K562 (cell line): ENCODE results near the gene MFAP1. TPM values are rescaled to one million over a fixed set of nuclear protein-coding genes. Genes with fewer than 3 reads are reported as not detected.
A peak's percentile ranks its signal among the peaks of the same experiment; 100 is the strongest.

Experiments
- ARID2 ChIP-seq: fragments of 450-650 bp; IDR thresholded peaks from 2 replicates; pipeline ENCODE4 v1.6.1; 2017; ENCODE audit warnings: antibody characterized with exemption, mild to moderate bottlenecking
- DNMT1 ChIP-seq: fragments of 450-650 bp; IDR thresholded peaks from 2 replicates; pipeline ENCODE4 v1.6.1; 2016; ENCODE audit warnings: antibody characterized with exemption, mild to moderate bottlenecking
- DPF2 ChIP-seq: fragments of 450-650 bp; IDR thresholded peaks from 2 replicates; pipeline ENCODE4 v1.6.1; 2016
- GATA2 ChIP-seq: sonication (generic); formaldehyde crosslinking; IDR thresholded peaks from 2 replicates; pipeline ENCODE4 v1.4.0; 2020; ENCODE audit warnings: mild to moderate bottlenecking, missing genetic modification reagents
- HDAC3 ChIP-seq: fragments of 450-650 bp; IDR thresholded peaks from 2 replicates; pipeline ENCODE4 v1.6.1; 2018; ENCODE audit warnings: borderline replicate concordance, mild to moderate bottlenecking, moderate library complexity; ENCODE audit not compliant: partially characterized antibody
- JUNB ChIP-seq: fragments of 450-650 bp; formaldehyde crosslinking; conservative IDR thresholded peaks from 2 replicates; pipeline ENCODE4 v1.4.0; 2020; ENCODE audit warnings: mild to moderate bottlenecking
- MAZ ChIP-seq, 2 experiments: fragments of 450-650 bp in 1 of 2; sonication (generic) in 1 of 2; formaldehyde crosslinking; IDR thresholded peaks in 1 of 2; conservative IDR thresholded peaks in 1 of 2; 2 replicates each; pipeline versions ENCODE4 v1.4.0 to v1.5.0; 2020; ENCODE audit warnings: mild to moderate bottlenecking in 1 of 2, missing genetic modification reagents in 1 of 2
- MIER1 ChIP-seq: fragments of 450-650 bp; IDR thresholded peaks from 2 replicates; pipeline ENCODE4 v1.6.1; 2016; ENCODE audit warnings: antibody characterized with exemption, mild to moderate bottlenecking, low read depth
- NR2F6 ChIP-seq: fragments of 450-650 bp; formaldehyde crosslinking; IDR thresholded peaks from 2 replicates; pipeline ENCODE4 v1.4.0; 2020; ENCODE audit warnings: mild to moderate bottlenecking
- SIRT6 ChIP-seq: IDR thresholded peaks from one replicate; pipeline ENCODE4 v1.6.1; 2012; ENCODE audit warnings: low read depth, mild to moderate bottlenecking, control low read depth, inconsistent platforms, low read length, moderate library complexity
- SMAD4 ChIP-seq: fragments of 250-450 bp; sonication (Bioruptor Pico); conservative IDR thresholded peaks from 2 replicates; pipeline ENCODE4 v1.8.0; 2021; ENCODE audit warnings: inconsistent platforms, mild to moderate bottlenecking, moderate library complexity
- SPI1 ChIP-seq: IDR thresholded peaks from 2 replicates; pipeline ENCODE4 v1.6.1; 2011; ENCODE audit warnings: low read depth, low read length, control low read depth, borderline replicate concordance
- ZNF212 ChIP-seq: fragments of 450-650 bp; formaldehyde crosslinking; IDR thresholded peaks from 2 replicates; pipeline ENCODE4 v1.4.0; 2020; ENCODE audit warnings: mild to moderate bottlenecking
- polyA plus RNA-seq, 8 experiments: library from polyadenylated mRNA; depleted of rRNA in 4 of 8; stranded (reverse) in 5 of 8; unstranded in 3 of 8; fragments of >200 nt; fragmentation: Nextera tagmentation in 2 of 8; fragmentation: Illumina TruSeq in 1 of 8; extraction: Ambion mirVana in 2 of 8; extraction: Trizol in 1 of 8; gene quantifications; 2 replicates each; pipeline versions ENCODE4 v1.2.1 to v1.2.3, GENCODE V29; 2011 to 2014; ENCODE audit warnings: inconsistent platforms in 1 of 8, missing spikeins in 1 of 8
- total RNA-seq, 7 experiments: library from RNA; depleted of rRNA in 6 of 7; stranded (reverse); fragments of >200 nt in 6 of 7; fragmentation: Illumina TruSeq in 2 of 7; extraction: Trizol in 2 of 7; gene quantifications; 2 replicates each; pipeline versions ENCODE4 v1.2.1 to v1.2.3, GENCODE V29; 2011 to 2021; ENCODE audit warnings: low replicate concordance in 1 of 7
- TF ChIP-seq, protein P1 (sequence below): fragments of 250-450 bp; sonication (Bioruptor Pico); IDR thresholded peaks from 2 replicates; pipeline ENCODE4 v1.4.0; 2020
- TF ChIP-seq, protein P2 (sequence below): sonication (generic); formaldehyde crosslinking; IDR thresholded peaks from 2 replicates; pipeline ENCODE4 v1.8.1; 2022; ENCODE audit warnings: missing genetic modification reagents
- TF ChIP-seq, protein P3 (sequence below), 2 experiments: fragments of 450-650 bp in 1 of 2; sonication (generic) in 1 of 2; formaldehyde crosslinking in 1 of 2; IDR thresholded peaks in 1 of 2; conservative IDR thresholded peaks in 1 of 2; 2 replicates each; pipeline versions ENCODE4 v1.6.1 to v1.8.1; 2016 to 2023; ENCODE audit warnings: mild to moderate bottlenecking in 2 of 2, moderate library complexity in 2 of 2, inconsistent platforms in 1 of 2, missing genetic modification reagents in 1 of 2
- TF ChIP-seq, protein P4 (sequence below): fragments of 450-650 bp; IDR thresholded peaks from 2 replicates; pipeline ENCODE4 v1.6.1; 2018; ENCODE audit warnings: mild to moderate bottlenecking, low read depth; ENCODE audit not compliant: partially characterized antibody

Gene MFAP1
- total and polyA plus RNA-seq, 9 of the 15 experiments (the other 6 are each of a cell fraction or from before 2014, with no cell fraction given): 34.9 to 64.1 (median 48.2) TPM

DNA sequence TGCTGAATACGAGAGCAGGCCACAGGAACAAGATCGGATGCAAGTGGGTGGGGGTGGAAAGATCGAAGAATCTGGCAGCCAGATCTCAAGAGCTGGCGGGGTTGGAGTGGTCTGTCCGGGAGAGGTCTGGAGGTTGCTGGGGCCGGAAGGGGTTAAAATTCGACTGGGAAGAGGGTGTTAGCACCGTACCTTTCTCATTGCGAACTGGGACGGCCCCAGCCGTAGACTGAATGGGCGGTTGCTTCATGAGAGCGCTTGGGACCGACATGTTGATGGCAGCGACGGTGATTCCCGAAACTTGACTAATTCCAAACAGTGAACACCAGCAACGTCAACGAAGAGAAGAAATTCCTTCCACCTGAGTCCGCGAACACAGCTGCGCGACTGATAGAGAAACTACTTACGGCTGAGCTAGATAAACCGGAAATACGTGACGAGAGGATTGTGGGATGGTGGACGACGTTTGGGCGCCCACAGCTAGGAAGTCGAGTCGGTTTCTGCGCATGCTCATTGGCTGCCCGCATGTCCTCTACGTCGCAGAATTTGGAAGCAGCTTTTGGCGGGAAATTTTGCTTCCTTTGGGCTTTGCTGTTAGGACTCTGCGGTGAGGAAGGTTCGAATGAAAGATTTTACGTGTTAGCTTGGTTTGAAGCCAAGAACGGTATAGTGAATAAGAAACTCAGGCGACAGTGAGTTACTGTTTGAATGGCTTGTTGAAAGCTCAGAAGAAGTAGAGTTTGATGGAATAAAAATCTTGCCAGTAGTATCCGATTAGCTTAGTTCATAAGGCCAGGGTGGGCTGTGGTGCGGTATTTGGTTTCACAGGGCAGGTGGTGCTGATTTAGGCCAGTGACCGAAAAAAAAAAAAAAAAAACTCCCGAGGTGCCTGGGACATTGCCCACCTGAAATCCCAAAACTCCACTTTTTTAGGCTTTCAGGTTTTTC lies at the start of gene MFAP1 (continued):
- TF ChIP-seq, protein P1, sequence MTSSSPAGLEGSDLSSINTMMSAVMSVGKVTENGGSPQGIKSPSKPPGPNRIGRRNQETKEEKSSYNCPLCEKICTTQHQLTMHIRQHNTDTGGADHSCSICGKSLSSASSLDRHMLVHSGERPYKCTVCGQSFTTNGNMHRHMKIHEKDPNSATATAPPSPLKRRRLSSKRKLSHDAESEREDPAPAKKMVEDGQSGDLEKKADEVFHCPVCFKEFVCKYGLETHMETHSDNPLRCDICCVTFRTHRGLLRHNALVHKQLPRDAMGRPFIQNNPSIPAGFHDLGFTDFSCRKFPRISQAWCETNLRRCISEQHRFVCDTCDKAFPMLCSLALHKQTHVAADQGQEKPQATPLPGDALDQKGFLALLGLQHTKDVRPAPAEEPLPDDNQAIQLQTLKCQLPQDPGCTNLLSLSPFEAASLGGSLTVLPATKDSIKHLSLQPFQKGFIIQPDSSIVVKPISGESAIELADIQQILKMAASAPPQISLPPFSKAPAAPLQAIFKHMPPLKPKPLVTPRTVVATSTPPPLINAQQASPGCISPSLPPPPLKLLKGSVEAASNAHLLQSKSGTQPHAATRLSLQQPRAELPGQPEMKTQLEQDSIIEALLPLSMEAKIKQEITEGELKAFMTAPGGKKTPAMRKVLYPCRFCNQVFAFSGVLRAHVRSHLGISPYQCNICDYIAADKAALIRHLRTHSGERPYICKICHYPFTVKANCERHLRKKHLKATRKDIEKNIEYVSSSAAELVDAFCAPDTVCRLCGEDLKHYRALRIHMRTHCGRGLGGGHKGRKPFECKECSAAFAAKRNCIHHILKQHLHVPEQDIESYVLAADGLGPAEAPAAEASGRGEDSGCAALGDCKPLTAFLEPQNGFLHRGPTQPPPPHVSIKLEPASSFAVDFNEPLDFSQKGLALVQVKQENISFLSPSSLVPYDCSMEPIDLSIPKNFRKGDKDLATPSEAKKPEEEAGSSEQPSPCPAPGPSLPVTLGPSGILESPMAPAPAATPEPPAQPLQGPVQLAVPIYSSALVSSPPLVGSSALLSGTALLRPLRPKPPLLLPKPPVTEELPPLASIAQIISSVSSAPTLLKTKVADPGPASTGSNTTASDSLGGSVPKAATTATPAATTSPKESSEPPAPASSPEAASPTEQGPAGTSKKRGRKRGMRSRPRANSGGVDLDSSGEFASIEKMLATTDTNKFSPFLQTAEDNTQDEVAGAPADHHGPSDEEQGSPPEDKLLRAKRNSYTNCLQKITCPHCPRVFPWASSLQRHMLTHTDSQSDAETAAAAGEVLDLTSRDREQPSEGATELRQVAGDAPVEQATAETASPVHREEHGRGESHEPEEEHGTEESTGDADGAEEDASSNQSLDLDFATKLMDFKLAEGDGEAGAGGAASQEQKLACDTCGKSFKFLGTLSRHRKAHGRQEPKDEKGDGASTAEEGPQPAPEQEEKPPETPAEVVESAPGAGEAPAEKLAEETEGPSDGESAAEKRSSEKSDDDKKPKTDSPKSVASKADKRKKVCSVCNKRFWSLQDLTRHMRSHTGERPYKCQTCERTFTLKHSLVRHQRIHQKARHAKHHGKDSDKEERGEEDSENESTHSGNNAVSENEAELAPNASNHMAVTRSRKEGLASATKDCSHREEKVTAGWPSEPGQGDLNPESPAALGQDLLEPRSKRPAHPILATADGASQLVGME: no peak
- TF ChIP-seq ARID2 (0 out of 2 replicates have a peak, but pooled peaks have one; percentile 33), GATA2 (CRISPR knock-in tag) (no peak), HDAC3 (peak; percentile 59), MAZ (CRISPR knock-in tag; conservative IDR thresholded peaks at IDR 0.05 in 1 of 2, IDR thresholded peaks at IDR 0.05 in 1 of 2) (peak in 1 of 2 experiments; percentile 45; a peak in 1 of 4 replicates), DNMT1 (no peak), NR2F6 (no peak), SPI1 (0 out of 2 replicates have a peak, but pooled peaks have one; percentile 19), DPF2 (peak; percentile 67), ZNF212 (CRISPR knock-in tag) (no peak), SIRT6 (no peak), SMAD4 (0 out of 2 replicates have a peak, but pooled peaks have one; percentile 41), MIER1 (0 out of 2 replicates have a peak, but pooled peaks have one; percentile 34), JUNB (CRISPR knock-in tag) (no peak)
- TF ChIP-seq, protein P2, sequence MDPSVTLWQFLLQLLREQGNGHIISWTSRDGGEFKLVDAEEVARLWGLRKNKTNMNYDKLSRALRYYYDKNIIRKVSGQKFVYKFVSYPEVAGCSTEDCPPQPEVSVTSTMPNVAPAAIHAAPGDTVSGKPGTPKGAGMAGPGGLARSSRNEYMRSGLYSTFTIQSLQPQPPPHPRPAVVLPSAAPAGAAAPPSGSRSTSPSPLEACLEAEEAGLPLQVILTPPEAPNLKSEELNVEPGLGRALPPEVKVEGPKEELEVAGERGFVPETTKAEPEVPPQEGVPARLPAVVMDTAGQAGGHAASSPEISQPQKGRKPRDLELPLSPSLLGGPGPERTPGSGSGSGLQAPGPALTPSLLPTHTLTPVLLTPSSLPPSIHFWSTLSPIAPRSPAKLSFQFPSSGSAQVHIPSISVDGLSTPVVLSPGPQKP: no peak
- TF ChIP-seq, protein P3, sequence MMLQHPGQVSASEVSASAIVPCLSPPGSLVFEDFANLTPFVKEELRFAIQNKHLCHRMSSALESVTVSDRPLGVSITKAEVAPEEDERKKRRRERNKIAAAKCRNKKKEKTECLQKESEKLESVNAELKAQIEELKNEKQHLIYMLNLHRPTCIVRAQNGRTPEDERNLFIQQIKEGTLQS (IDR thresholded peaks at IDR 0.05): no peak
- TF ChIP-seq, protein P3 (CRISPR knock-in tag; conservative IDR thresholded peaks at IDR 0.05): peak; percentile 67; the same call in 1 of the 2 replicates
- TF ChIP-seq, protein P4, sequence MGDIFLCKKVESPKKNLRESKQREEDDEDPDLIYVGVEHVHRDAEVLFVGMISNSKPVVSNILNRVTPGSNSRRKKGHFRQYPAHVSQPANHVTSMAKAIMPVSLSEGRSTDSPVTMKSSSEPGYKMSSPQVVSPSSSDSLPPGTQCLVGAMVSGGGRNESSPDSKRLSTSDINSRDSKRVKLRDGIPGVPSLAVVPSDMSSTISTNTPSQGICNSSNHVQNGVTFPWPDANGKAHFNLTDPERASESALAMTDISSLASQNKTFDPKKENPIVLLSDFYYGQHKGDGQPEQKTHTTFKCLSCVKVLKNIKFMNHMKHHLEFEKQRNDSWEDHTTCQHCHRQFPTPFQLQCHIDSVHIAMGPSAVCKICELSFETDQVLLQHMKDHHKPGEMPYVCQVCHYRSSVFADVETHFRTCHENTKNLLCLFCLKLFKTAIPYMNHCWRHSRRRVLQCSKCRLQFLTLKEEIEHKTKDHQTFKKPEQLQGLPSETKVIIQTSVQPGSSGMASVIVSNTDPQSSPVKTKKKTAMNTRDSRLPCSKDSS: no peak
